ENCODE measurements around the gene ASB9.

ASB9 gene

DNA sequence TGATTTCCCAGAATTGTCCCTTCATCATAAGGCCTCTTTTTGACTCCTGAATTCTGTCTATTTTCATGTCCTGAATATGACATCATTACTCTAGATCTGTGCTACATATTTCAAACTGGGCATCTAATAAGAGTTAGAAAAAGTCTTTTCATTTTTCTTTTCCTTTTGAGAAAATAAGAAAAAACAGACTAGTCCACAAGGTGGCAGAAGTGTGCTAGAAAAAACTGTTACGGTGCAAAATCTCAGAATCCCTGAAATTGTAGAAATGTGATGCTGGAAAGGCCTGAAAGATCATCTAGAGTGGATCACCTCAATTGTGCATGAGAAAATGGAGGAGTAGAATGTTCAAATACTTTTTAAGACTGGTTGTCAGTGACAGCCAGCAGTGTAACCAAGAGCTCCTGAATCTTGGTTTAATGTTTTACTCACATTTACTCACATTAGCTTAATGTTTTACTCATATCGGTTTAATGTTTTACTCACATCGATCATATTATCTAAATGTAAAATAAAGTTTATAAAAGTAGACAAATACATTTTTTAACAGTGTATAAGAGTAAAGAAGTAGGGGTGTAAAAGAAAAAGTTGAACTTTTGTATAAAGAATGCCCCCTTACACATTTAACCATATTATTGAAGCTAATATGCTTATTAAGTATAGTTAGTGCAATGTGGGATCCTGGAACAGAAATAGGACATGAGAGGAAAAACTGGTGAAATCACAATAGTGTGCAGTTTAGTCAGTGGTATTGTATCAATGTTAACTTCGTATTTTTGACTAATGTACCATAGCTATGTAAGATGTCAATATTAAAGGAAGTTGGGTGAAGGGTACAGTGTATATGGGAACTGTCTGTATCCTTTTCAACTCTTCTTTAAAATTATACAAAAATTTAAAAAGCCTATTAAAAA lies 30.3 kb upstream of the ASB9 start:
- peaks cover 9% of the 10 kb centered on the region for H3K4me1 ChIP-seq (ENCODE audit: low read length)
- H3K27ac ChIP-seq (ENCODE audit: low read length) = no peak overlapping the region
- H3K9ac ChIP-seq (ENCODE audit: low read length) = no peak overlapping the region
- H3K4me2 ChIP-seq (ENCODE audit: low read length) = peak overlapping the region; percentile 70
- peak overlapping the region; percentile 52 for H3K4me3 ChIP-seq (ENCODE audit: low read length)
- H3K27me3 ChIP-seq (ENCODE audit: low read depth, low read length) = no peaks in the 10 kb centered on the region
- H4K20me1 ChIP-seq (ENCODE audit: insufficient read depth, low read length) = no peaks in the 10 kb centered on the region
- H2AFZ ChIP-seq (ENCODE audit: low read depth, low read length) = no peak overlapping the region
- no peaks in the 10 kb centered on the region for H3K79me2 ChIP-seq (ENCODE audit: low read length)
- TF ChIP-seq EZH2phosphoT487 (IDR thresholded peaks at IDR 0.05; ENCODE audit: low read depth) = no peak
- TF ChIP-seq, protein P1, sequence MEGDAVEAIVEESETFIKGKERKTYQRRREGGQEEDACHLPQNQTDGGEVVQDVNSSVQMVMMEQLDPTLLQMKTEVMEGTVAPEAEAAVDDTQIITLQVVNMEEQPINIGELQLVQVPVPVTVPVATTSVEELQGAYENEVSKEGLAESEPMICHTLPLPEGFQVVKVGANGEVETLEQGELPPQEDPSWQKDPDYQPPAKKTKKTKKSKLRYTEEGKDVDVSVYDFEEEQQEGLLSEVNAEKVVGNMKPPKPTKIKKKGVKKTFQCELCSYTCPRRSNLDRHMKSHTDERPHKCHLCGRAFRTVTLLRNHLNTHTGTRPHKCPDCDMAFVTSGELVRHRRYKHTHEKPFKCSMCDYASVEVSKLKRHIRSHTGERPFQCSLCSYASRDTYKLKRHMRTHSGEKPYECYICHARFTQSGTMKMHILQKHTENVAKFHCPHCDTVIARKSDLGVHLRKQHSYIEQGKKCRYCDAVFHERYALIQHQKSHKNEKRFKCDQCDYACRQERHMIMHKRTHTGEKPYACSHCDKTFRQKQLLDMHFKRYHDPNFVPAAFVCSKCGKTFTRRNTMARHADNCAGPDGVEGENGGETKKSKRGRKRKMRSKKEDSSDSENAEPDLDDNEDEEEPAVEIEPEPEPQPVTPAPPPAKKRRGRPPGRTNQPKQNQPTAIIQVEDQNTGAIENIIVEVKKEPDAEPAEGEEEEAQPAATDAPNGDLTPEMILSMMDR (IDR thresholded peaks at IDR 0.05; ENCODE audit: low read depth, low read length) = peak; percentile 76
- no peaks in the 10 kb centered on the region for H3K9me3 ChIP-seq (ENCODE audit: insufficient read depth, low read length)
- H3K36me3 ChIP-seq (replicated peaks; ENCODE audit: low read depth, low read length) = no peaks in the 10 kb centered on the region

GRCh38 chrX:15298780-15299179 lies 28.9 kb upstream of the ASB9 start:
- Histone ChIP-seq H3K36me3 (replicated peaks; ENCODE audit: low read depth, low read length) (no peaks in the 10 kb centered on the region), H3K9me3 (ENCODE audit: insufficient read depth, low read length) (no peaks in the 10 kb centered on the region), H2AFZ (ENCODE audit: low read depth, low read length) (no peak overlapping the region), H3K79me2 (ENCODE audit: low read length) (no peaks in the 10 kb centered on the region), H3K27ac (ENCODE audit: low read length) (no peak overlapping the region), H3K9ac (ENCODE audit: low read length) (no peak overlapping the region), H3K4me1 (ENCODE audit: low read length) (peaks cover 9% of the 10 kb centered on the region), H4K20me1 (ENCODE audit: insufficient read depth, low read length) (no peaks in the 10 kb centered on the region), H3K27me3 (ENCODE audit: low read depth, low read length) (no peaks in the 10 kb centered on the region), H3K4me2 (ENCODE audit: low read length) (no peak overlapping the region), H3K4me3 (ENCODE audit: low read length) (no peak overlapping the region)
- TF ChIP-seq EZH2phosphoT487 (IDR thresholded peaks at IDR 0.05; ENCODE audit: low read depth) = no peak
- TF ChIP-seq, protein P1 (IDR thresholded peaks at IDR 0.05; ENCODE audit: low read depth, low read length) = no peak

GRCh38 chrX:15298201-15298600 lies 28.3 kb upstream of the ASB9 start:
- no peak overlapping the region for H3K27ac ChIP-seq (ENCODE audit: low read length)
- H4K20me1 ChIP-seq (ENCODE audit: insufficient read depth, low read length) = no peaks in the 10 kb centered on the region
- H3K4me3 ChIP-seq (ENCODE audit: low read length) = no peak overlapping the region
- H3K4me1 ChIP-seq (ENCODE audit: low read length) = peaks cover 9% of the 10 kb centered on the region
- no peaks in the 10 kb centered on the region for H3K79me2 ChIP-seq (ENCODE audit: low read length)
- no peak overlapping the region for H3K4me2 ChIP-seq (ENCODE audit: low read length)
- no peak for TF ChIP-seq EZH2phosphoT487 (IDR thresholded peaks at IDR 0.05; ENCODE audit: low read depth)
- TF ChIP-seq, protein P1 (IDR thresholded peaks at IDR 0.05; ENCODE audit: low read depth, low read length) = no peak
- H3K27me3 ChIP-seq (ENCODE audit: low read depth, low read length) = no peaks in the 10 kb centered on the region
- H3K36me3 ChIP-seq (replicated peaks; ENCODE audit: low read depth, low read length) = no peaks in the 10 kb centered on the region
- no peak overlapping the region for H3K9ac ChIP-seq (ENCODE audit: low read length)
- H2AFZ ChIP-seq (ENCODE audit: low read depth, low read length) = no peak overlapping the region
- H3K9me3 ChIP-seq (ENCODE audit: insufficient read depth, low read length) = no peaks in the 10 kb centered on the region

GRCh38 chrX:15293451-15293850 lies 23.6 kb upstream of the ASB9 start:
- Histone ChIP-seq H3K36me3 (replicated peaks; ENCODE audit: low read depth, low read length) (no peaks in the 10 kb centered on the region), H3K4me1 (ENCODE audit: low read length) (peaks cover 3% of the 10 kb centered on the region), H3K27ac (ENCODE audit: low read length) (no peak overlapping the region), H3K9me3 (ENCODE audit: insufficient read depth, low read length) (no peaks in the 10 kb centered on the region), H3K4me2 (ENCODE audit: low read length) (no peak overlapping the region), H2AFZ (ENCODE audit: low read depth, low read length) (no peak overlapping the region), H3K27me3 (ENCODE audit: low read depth, low read length) (no peaks in the 10 kb centered on the region), H3K4me3 (ENCODE audit: low read length) (no peak overlapping the region), H3K9ac (ENCODE audit: low read length) (no peak overlapping the region), H4K20me1 (ENCODE audit: insufficient read depth, low read length) (no peaks in the 10 kb centered on the region), H3K79me2 (ENCODE audit: low read length) (no peaks in the 10 kb centered on the region)
- no peak for TF ChIP-seq EZH2phosphoT487 (IDR thresholded peaks at IDR 0.05; ENCODE audit: low read depth)
- TF ChIP-seq, protein P1 (IDR thresholded peaks at IDR 0.05; ENCODE audit: low read depth, low read length) = no peak
